ENCODE measurements around the gene NAA80.

DNA sequence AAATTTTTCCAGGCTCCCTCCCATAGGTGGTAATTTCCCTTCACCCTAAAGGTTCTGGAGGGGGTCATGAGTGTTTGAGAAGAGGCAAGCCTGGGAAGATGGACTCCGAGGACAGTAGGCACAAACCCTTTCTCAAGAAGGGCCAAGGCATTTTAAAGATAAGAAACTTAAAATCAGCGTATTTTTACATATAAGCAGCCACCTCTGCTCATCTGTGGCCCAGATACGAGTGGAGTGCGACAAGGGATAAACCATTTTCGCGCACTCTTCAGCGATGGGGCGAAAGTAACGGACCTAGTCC is 40.9 kb upstream of the NAA80 start:
- TF ChIP-seq, protein P1, sequence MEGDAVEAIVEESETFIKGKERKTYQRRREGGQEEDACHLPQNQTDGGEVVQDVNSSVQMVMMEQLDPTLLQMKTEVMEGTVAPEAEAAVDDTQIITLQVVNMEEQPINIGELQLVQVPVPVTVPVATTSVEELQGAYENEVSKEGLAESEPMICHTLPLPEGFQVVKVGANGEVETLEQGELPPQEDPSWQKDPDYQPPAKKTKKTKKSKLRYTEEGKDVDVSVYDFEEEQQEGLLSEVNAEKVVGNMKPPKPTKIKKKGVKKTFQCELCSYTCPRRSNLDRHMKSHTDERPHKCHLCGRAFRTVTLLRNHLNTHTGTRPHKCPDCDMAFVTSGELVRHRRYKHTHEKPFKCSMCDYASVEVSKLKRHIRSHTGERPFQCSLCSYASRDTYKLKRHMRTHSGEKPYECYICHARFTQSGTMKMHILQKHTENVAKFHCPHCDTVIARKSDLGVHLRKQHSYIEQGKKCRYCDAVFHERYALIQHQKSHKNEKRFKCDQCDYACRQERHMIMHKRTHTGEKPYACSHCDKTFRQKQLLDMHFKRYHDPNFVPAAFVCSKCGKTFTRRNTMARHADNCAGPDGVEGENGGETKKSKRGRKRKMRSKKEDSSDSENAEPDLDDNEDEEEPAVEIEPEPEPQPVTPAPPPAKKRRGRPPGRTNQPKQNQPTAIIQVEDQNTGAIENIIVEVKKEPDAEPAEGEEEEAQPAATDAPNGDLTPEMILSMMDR (IDR thresholded peaks at IDR 0.05; ENCODE audit: poor library complexity, severe bottlenecking): no peak
- no peak for TF ChIP-seq POLR2AphosphoS5 (IDR thresholded peaks at IDR 0.05)
- TF ChIP-seq RAD21 (conservative IDR thresholded peaks at IDR 0.05): no peak
- TF ChIP-seq EZH2 (IDR thresholded peaks at IDR 0.05; ENCODE audit: borderline replicate concordance, insufficient read depth, low read length, poor library complexity, severe bottlenecking): no peak
- no peak for TF ChIP-seq EP300 (conservative IDR thresholded peaks at IDR 0.05; ENCODE audit: poor library complexity, severe bottlenecking)
- no peak for TF ChIP-seq TAF1 (IDR thresholded peaks at IDR 0.05; ENCODE audit: low read depth)

Data from neural cell (in vitro differentiated cells).